ENCODE measurements around the gene ZSCAN31. TPM values are rescaled to one million over a fixed set of nuclear protein-coding genes. Genes with fewer than 3 reads are reported as not detected.

The ZSCAN31 gene
- total and polyA plus RNA-seq, 9 of the 15 experiments (the other 6 are each of a cell fraction or from before 2014, with no cell fraction given) = 3.9 to 12.1 (median 7.0) TPM

DNA sequence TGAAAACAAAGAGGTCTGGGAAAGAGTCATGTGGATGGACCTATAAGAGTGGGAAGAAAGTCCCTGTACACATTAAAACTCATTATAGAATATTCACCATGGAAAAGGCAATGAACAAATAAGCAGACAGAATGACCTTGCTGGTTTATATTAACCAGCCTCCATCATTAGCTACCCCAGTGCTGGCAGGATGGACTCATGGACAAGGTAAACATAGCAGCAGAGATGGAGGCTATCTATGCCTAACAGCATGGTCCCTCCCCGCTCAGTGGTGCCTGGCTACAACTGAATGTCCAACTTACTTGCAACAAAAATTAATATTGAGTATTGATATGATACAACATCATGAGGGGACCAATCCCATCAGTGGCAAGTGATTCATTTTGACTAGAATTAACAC is 9.3 kb upstream of the ZSCAN31 start:
- Histone ChIP-seq H3K27ac (ENCODE audit: extremely low read depth, low read depth, low read length) (no peak overlapping the region), H3K9me1 (ENCODE audit: control insufficient read depth, insufficient read depth, low read length) (no peaks in the 10 kb centered on the region), H3K9me3 (replicated peaks; ENCODE audit: control insufficient read depth, insufficient read depth, low read depth, low read length) (peaks cover 3% of the 10 kb centered on the region; the same call in 1 of the 2 replicates), H2AFZ (ENCODE audit: low read depth, low read length) (no peak overlapping the region), H3K9ac (ENCODE audit: insufficient read depth in 1 of 2, low read depth in 2 of 2, low read length in 2 of 2) (no peak overlapping the region), H4K20me1 (replicated peaks; ENCODE audit: control insufficient read depth, insufficient read depth, low read length) (no peaks in the 10 kb centered on the region), H3K4me3 (no peak overlapping the region), H3K4me2 (ENCODE audit: insufficient read depth, low read length) (no peak overlapping the region), H3K79me2 (ENCODE audit: control insufficient read depth, insufficient read depth, low read length) (peaks cover 4% of the 10 kb centered on the region), H3K36me3 (ENCODE audit: control insufficient read depth, insufficient read depth, low read length) (no peaks in the 10 kb centered on the region), H3K27me3 (ENCODE audit: control insufficient read depth in 2 of 2, insufficient read depth in 2 of 2, low read length in 2 of 2) (no peaks in the 10 kb centered on the region), H3K4me1 (replicated peaks in 1 of 2; ENCODE audit: control insufficient read depth in 2 of 2, insufficient read depth in 2 of 2, low read length in 2 of 2) (peaks cover 10 to 38% of the 10 kb centered on the region in 2 experiments; a peak in 4 of 5 replicates)
- POLR2A ChIA-PET = interaction anchor here (0.5 to 5.1 kb wide), 5 partner anchors 8 to 118 kb away, joined by 4 to 60 read pairs (median 4); partner anchors contain the start of genes PGBD1 and ZSCAN31
- in situ Hi-C loops (cut with MboI) = no loop called here
- FAIRE-seq (no peak), ATAC-seq (no peak), DNase-seq (ENCODE audit: extremely low read depth in 1 of 4, low spot score in 3 of 4) (no peak)
- WGBS (ENCODE audit: insufficient coverage, low coverage, missing lambda C conversion rate) = 86% methylated on average over 1 of the region's 1 CpG
- intact Hi-C loops (cut with micrococcal nuclease) = no loop called here
- CTCF ChIA-PET (ENCODE audit: low intra/inter-chr PET ratio) = interaction anchor here (0.6 kb wide), 1 partner anchor 258 kb away, joined by 4 read pairs; no protein-coding TSS in a partner anchor
- no TSS peak for BruUV-seq (replicated peaks)
- TF ChIP-seq, protein P1, sequence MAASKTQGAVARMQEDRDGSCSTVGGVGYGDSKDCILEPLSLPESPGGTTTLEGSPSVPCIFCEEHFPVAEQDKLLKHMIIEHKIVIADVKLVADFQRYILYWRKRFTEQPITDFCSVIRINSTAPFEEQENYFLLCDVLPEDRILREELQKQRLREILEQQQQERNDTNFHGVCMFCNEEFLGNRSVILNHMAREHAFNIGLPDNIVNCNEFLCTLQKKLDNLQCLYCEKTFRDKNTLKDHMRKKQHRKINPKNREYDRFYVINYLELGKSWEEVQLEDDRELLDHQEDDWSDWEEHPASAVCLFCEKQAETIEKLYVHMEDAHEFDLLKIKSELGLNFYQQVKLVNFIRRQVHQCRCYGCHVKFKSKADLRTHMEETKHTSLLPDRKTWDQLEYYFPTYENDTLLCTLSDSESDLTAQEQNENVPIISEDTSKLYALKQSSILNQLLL (CRISPR knock-in tag; IDR thresholded peaks at IDR 0.05; ENCODE audit: borderline replicate concordance) = no peak
- TF ChIP-seq ZNF589 (CRISPR knock-in tag; IDR thresholded peaks at IDR 0.05; ENCODE audit: low read depth) = no peak

Data from K562 (cell line).